ENCODE data around the gene SPINK4.

Gene SPINK4

GRCh38 chr9:33239921-33240320, at the start of gene SPINK4:
Gene SPINK4, plus strand, starts transcription at chr9:33240167. Its CDS starts 42 bp downstream, at chr9:33240209.
- DNase-seq, result no peak

GRCh38 chr9:33192493-33193255, 47.3 kb upstream of the SPINK4 start:
- no peak for DNase-seq

GRCh38 chr9:33193818-33194217, 46.1 kb upstream of the SPINK4 start:
- DNase-seq, result no peak

GRCh38 chr9:33196736-33197135, 43.2 kb upstream of the SPINK4 start:
- no peak for DNase-seq

GRCh38 chr9:33197279-33198152, 42.5 kb upstream of the SPINK4 start:
- DNase-seq, result no peak

GRCh38 chr9:33198165-33198564, 41.8 kb upstream of the SPINK4 start:
- DNase-seq, result no peak

- no peak for DNase-seq
Measured at GRCh38 chr9:33202018-33202417, 37.9 kb upstream of the SPINK4 start.

- DNase-seq, result no peak
Measured at GRCh38 chr9:33202552-33203201, 37.3 kb upstream of the SPINK4 start.

GRCh38 chr9:33209394-33209793, 30.6 kb upstream of the SPINK4 start:
- no peak for DNase-seq

- DNase-seq, result no peak
Measured at GRCh38 chr9:33210006-33210715, 29.8 kb upstream of the SPINK4 start.

- no peak for DNase-seq
Measured at GRCh38 chr9:33211695-33212393, 28.1 kb upstream of the SPINK4 start.

GRCh38 chr9:33220681-33221567, 19.0 kb upstream of the SPINK4 start:
- no peak for DNase-seq

- no peak for DNase-seq
Measured at GRCh38 chr9:33221568-33221884, 18.4 kb upstream of the SPINK4 start.

- DNase-seq, result no peak
Measured at GRCh38 chr9:33222031-33222430, 17.9 kb upstream of the SPINK4 start.

- DNase-seq, result no peak
Measured at GRCh38 chr9:33223696-33224095, 16.3 kb upstream of the SPINK4 start.

- DNase-seq, result peak; percentile 56
Measured at GRCh38 chr9:33225319-33226147, 14.4 kb upstream of the SPINK4 start.

GRCh38 chr9:33227008-33227398, 13.0 kb upstream of the SPINK4 start:
- DNase-seq, result no peak

GRCh38 chr9:33227741-33228140, 12.2 kb upstream of the SPINK4 start:
- no peak for DNase-seq

- DNase-seq, result no peak
Measured at GRCh38 chr9:33228606-33229005, 11.4 kb upstream of the SPINK4 start.

- DNase-seq, result peak; percentile 90
Measured at GRCh38 chr9:33229359-33230114, 10.4 kb upstream of the SPINK4 start.
